Natural killer cell (primary cell): ENCODE results near the gene NEMF. TPM values are rescaled to one million over a fixed set of nuclear protein-coding genes. Genes with fewer than 3 reads are reported as not detected.
"Not testable (repeated sequence)": the region's sequence is repeated elsewhere in the genome, so short reads cannot be mapped to it uniquely, and the experiment has no call there.

ENCODE experiments used
- ATAC-seq, 3 donors: fragments of 150-1000 bp in 2 of 3; fragments of 200-7000 bp in 1 of 3; cut with Tn5 transposase; 1 replicate in 1 of 3; 2 replicates in 2 of 3; pipeline ENCODE4 v1.10.0; 2021; ENCODE audit warnings: mild to moderate bottlenecking in 2 of 3, moderate library complexity in 2 of 3
- DNase-seq, 2 donors: peaks; one replicate each; pipeline versions ENCODE4 v3.0.0 to v3.0.0-alpha.2; 2013 to 2021; ENCODE audit warnings: mixed read lengths in 1 of 2
- H3K27ac ChIP-seq: one replicate; pipeline ENCODE4 v1.5.1; 2013; ENCODE audit warnings: mild to moderate bottlenecking, low read length
- H3K27me3 ChIP-seq: one replicate; pipeline ENCODE4 v1.6.1; 2013; ENCODE audit warnings: low read length; ENCODE audit not compliant: control insufficient read depth, insufficient read depth
- H3K36me3 ChIP-seq: one replicate; pipeline ENCODE4 v1.6.1; 2013; ENCODE audit warnings: low read length; ENCODE audit not compliant: control insufficient read depth, insufficient read depth
- H3K4me1 ChIP-seq: one replicate; pipeline ENCODE4 v1.6.1; 2013; ENCODE audit warnings: low read length; ENCODE audit not compliant: control insufficient read depth, insufficient read depth
- H3K4me3 ChIP-seq: one replicate; pipeline ENCODE4 v1.5.1; 2013; ENCODE audit warnings: low read length
- H3K9me3 ChIP-seq: one replicate; pipeline ENCODE4 v1.6.1; 2013; ENCODE audit warnings: low read length; ENCODE audit not compliant: control insufficient read depth, insufficient read depth
- H3K27ac Mint-ChIP-seq, 2 donors: one replicate each; pipeline ENCODE4 v1.8.0; 2022; ENCODE audit warnings: mild to moderate bottlenecking in 2 of 2, mixed read lengths in 2 of 2, moderate library complexity in 1 of 2
- H3K27me3 Mint-ChIP-seq, 2 donors: one replicate each; pipeline ENCODE4 v1.8.0; 2022; ENCODE audit warnings: low read depth in 2 of 2, mixed read lengths in 2 of 2
- H3K36me3 Mint-ChIP-seq: one replicate; pipeline ENCODE4 v1.8.0; 2022; ENCODE audit warnings: mixed read lengths
- H3K4me1 Mint-ChIP-seq, 2 donors: one replicate each; pipeline ENCODE4 v1.8.0; 2022; ENCODE audit warnings: mixed read lengths in 2 of 2
- H3K4me3 Mint-ChIP-seq: one replicate; pipeline ENCODE4 v1.8.0; 2022; ENCODE audit warnings: mild to moderate bottlenecking, moderate library complexity, mixed read lengths
- H3K9me3 Mint-ChIP-seq, 2 donors: one replicate each; pipeline ENCODE4 v1.8.0; 2022; ENCODE audit warnings: mixed read lengths in 2 of 2
- CTCF ChIP-seq: fragments of 200-600 bp; IDR thresholded peaks from one replicate; pipeline ENCODE4 v1.8.0; 2022; ENCODE audit warnings: antibody characterized with exemption
- WGBS: methylation state at CpG from one replicate; pipeline ENCODE4 v1.1.7; 2013; ENCODE audit warnings: missing lambda C conversion rate; ENCODE audit not compliant: insufficient coverage; 5-methylcytosine and 5-hydroxymethylcytosine counted together
- intact Hi-C: fragments of 100-400 bp; cut with micrococcal nuclease; formaldehyde crosslinking; loops from one replicate; pipeline ENCODE4 v1.14.2; 2022
- total RNA-seq, 4 donors: library from RNA; stranded (reverse); fragments of 120-200 nt in 1 of 4; gene quantifications; one replicate each; pipeline versions ENCODE4 v1.2.3 to v1.2.4, GENCODE V29; 2013 to 2022

The NEMF gene
- total RNA-seq, 3 donors from 2014 or later (not counting 1 experiment from before 2014, with no cell fraction given): 120 to 126 (median 122) TPM

GRCh38 chr14:49761839-49762551 is 90.6 kb downstream of the NEMF start:
- Mint-ChIP-seq H3K9me3 (no peaks in the 10 kb centered on the region), H3K4me3 (no peak overlapping the region), H3K36me3 (no peaks in the 10 kb centered on the region), H3K27me3 (no peaks in the 10 kb centered on the region), H3K27ac (no peak overlapping the region), H3K4me1 (peaks cover 3 to 4% of the 10 kb centered on the region in 2 donors)
- no peak for TF ChIP-seq CTCF
- WGBS: 88% methylated on average over 5 of the region's 6 CpGs
- no peak for ATAC-seq
- Histone ChIP-seq H3K4me1 (peaks cover 5% of the 10 kb centered on the region), H3K27me3 (no peaks in the 10 kb centered on the region), H3K9me3 (no peaks in the 10 kb centered on the region), H3K36me3 (no peaks in the 10 kb centered on the region), H3K27ac (no peak overlapping the region), H3K4me3 (no peak overlapping the region)
- intact Hi-C loops: no loop called here
- no peak for DNase-seq

GRCh38 chr14:49755378-49755777 is 97.2 kb downstream of the NEMF start:
- Mint-ChIP-seq H3K4me1 (no peaks in the 10 kb centered on the region), H3K27ac (no peak overlapping the region), H3K27me3 (no peaks in the 10 kb centered on the region), H3K36me3 (no peaks in the 10 kb centered on the region), H3K9me3 (no peaks in the 10 kb centered on the region), H3K4me3 (no peak overlapping the region)
- WGBS: 86% methylated on average over 2 of the region's 3 CpGs
- no peak overlapping the region for H3K4me3 ChIP-seq
- no peak for TF ChIP-seq CTCF
- intact Hi-C loops: no loop called here
- no peak for DNase-seq
- ATAC-seq: no peak
- H3K27ac ChIP-seq: no peak overlapping the region
- H3K9me3 ChIP-seq: no peaks in the 10 kb centered on the region
- H3K4me1 ChIP-seq: no peaks in the 10 kb centered on the region
- no peaks in the 10 kb centered on the region for H3K27me3 ChIP-seq
- no peaks in the 10 kb centered on the region for H3K36me3 ChIP-seq

GRCh38 chr14:49754570-49755097 is 98.0 kb downstream of the NEMF start:
- Histone ChIP-seq H3K4me3 (no peak overlapping the region), H3K27ac (no peak overlapping the region), H3K27me3 (no peaks in the 10 kb centered on the region), H3K4me1 (no peaks in the 10 kb centered on the region), H3K9me3 (no peaks in the 10 kb centered on the region), H3K36me3 (no peaks in the 10 kb centered on the region)
- Mint-ChIP-seq H3K9me3 (no peaks in the 10 kb centered on the region), H3K36me3 (no peaks in the 10 kb centered on the region), H3K4me3 (no peak overlapping the region), H3K4me1 (no peaks in the 10 kb centered on the region), H3K27ac (no peak overlapping the region), H3K27me3 (no peaks in the 10 kb centered on the region)
- TF ChIP-seq CTCF: no peak
- intact Hi-C loops: no loop called here
- WGBS: 88% methylated on average over 5 of the region's 5 CpGs
- no peak for ATAC-seq
- DNase-seq: no peak

GRCh38 chr14:49746476-49746875 is 106.1 kb downstream of the NEMF start:
- DNase-seq, H3K4me1 ChIP-seq, ATAC-seq, intact Hi-C loops, H3K27ac Mint-ChIP-seq, H3K36me3 Mint-ChIP-seq, H3K4me3 ChIP-seq, H3K27me3 ChIP-seq, H3K4me3 Mint-ChIP-seq, H3K9me3 Mint-ChIP-seq, H3K36me3 ChIP-seq, H3K4me1 Mint-ChIP-seq, H3K9me3 ChIP-seq, H3K27me3 Mint-ChIP-seq, H3K27ac ChIP-seq: not testable (repeated sequence)
